GM12878 (cell line): ENCODE data around the gene WNK1. TPM values are rescaled to one million over a fixed set of nuclear protein-coding genes. Genes with fewer than 3 reads are reported as not detected.

ENCODE experiments used
- ATAC-seq: fragments of 200-7000 bp; cut with Tn5 transposase; 3 replicates; pipeline ENCODE4 v1.9.1; 2020; ENCODE audit warnings: mild to moderate bottlenecking, moderate library complexity
- BruUV-seq: library from RNA; stranded (reverse); fragments of 400-500 nt; replicated peaks from 2 replicates; lab custom pipeline; 2021; lab: Mats Ljungman, UMichigan
- CTCF ChIA-PET: fragments of 300-600 bp; sonication (Branson Sonifier 250); formaldehyde crosslinking; extraction: SDS; loops from one replicate; lab custom pipeline; 2021; ENCODE audit warnings: inconsistent platforms; lab: Yijun Ruan, JAX
- POLR2A ChIA-PET: fragments of 350-600 bp; formaldehyde crosslinking; extraction: SDS; loops from one replicate; lab custom pipeline; 2021; ENCODE audit warnings: inconsistent platforms; lab: Charles Lee
- RAD21 ChIA-PET: fragments of 300-600 bp; sonication (Branson Sonifier 250); formaldehyde crosslinking; loops from one replicate; lab custom pipeline; 2023; ENCODE audit warnings: antibody characterized with exemption; ENCODE audit not compliant: unreplicated experiment; lab: Charles Lee
- SMC1A ChIA-PET: fragments of 300-600 bp; sonication (Branson Sonifier 250); formaldehyde crosslinking; loops from one replicate; lab custom pipeline; 2023; ENCODE audit not compliant: unreplicated experiment, uncharacterized antibody; lab: Charles Lee
- DNase-seq: peaks from one replicate; pipeline ENCODE4 v3.0.0-alpha.2; 2011; ENCODE audit warnings: low read depth, low spot score
- FAIRE-seq: peaks from 3 replicates; lab custom pipeline; 2011; peaks lifted over from hg19 to GRCh38; lab: Jason Lieb, UNC
- H2AFZ ChIP-seq: 2 replicates; pipeline ENCODE4 v1.6.0; 2011; ENCODE audit warnings: low read depth, low read length, control low read depth; ENCODE audit not compliant: control insufficient read depth
- H3K27ac ChIP-seq: 2 replicates; pipeline ENCODE4 v1.5.1; 2011; ENCODE audit warnings: control low read depth; ENCODE audit not compliant: control insufficient read depth, insufficient read depth
- H3K27me3 ChIP-seq, 2 experiments: replicated peaks in 1 of 2; 2 replicates each; pipeline versions ENCODE4 v1.6.0 to v1.6.1; 2011; ENCODE audit warnings: low read length in 1 of 2; ENCODE audit not compliant: control insufficient read depth in 2 of 2, insufficient read depth in 2 of 2
- H3K36me3 ChIP-seq, 2 experiments: 2 replicates each; pipeline ENCODE4 v1.5.1; 2011; ENCODE audit warnings: low read length in 1 of 2; ENCODE audit not compliant: control insufficient read depth in 2 of 2, insufficient read depth in 2 of 2
- H3K4me1 ChIP-seq: 2 replicates; pipeline ENCODE4 v1.6.1; 2011; ENCODE audit warnings: mild to moderate bottlenecking, low read length, moderate library complexity, mixed read lengths; ENCODE audit not compliant: control insufficient read depth, insufficient read depth
- H3K4me2 ChIP-seq: 2 replicates; pipeline ENCODE4 v1.6.0; 2011; ENCODE audit warnings: control low read depth; ENCODE audit not compliant: control insufficient read depth, insufficient read depth
- H3K4me3 ChIP-seq: fragments of 200-600 bp; sonication (generic); 2 replicates; pipeline ENCODE4 v1.5.1; 2016
- H3K79me2 ChIP-seq: 2 replicates; pipeline ENCODE4 v1.6.0; 2011; ENCODE audit warnings: low read length; ENCODE audit not compliant: control insufficient read depth, insufficient read depth
- H3K9ac ChIP-seq: 2 replicates; pipeline ENCODE4 v1.8.0; 2011; ENCODE audit warnings: low read length, control low read depth, mixed read lengths; ENCODE audit not compliant: control insufficient read depth, insufficient read depth
- H3K9me3 ChIP-seq: replicated peaks from 3 replicates; pipeline ENCODE4 v1.5.1; 2011; ENCODE audit warnings: mild to moderate bottlenecking, low read length; ENCODE audit not compliant: control insufficient read depth, insufficient read depth
- H4K20me1 ChIP-seq: 2 replicates; pipeline ENCODE4 v1.6.0; 2011; ENCODE audit not compliant: control insufficient read depth, insufficient read depth
- GATAD2B ChIP-seq: fragments of 450-650 bp; conservative IDR thresholded peaks from 2 replicates; pipeline ENCODE4 v1.6.1; 2017; ENCODE audit warnings: low read depth, mild to moderate bottlenecking, moderate library complexity
- HDAC2 ChIP-seq: fragments of 200-600 bp; sonication (generic); IDR thresholded peaks from 2 replicates; pipeline ENCODE4 v1.6.1; 2017
- IKZF1 ChIP-seq: fragments of 450-650 bp; conservative IDR thresholded peaks from 2 replicates; pipeline ENCODE4 v1.6.1; 2017; ENCODE audit warnings: antibody characterized with exemption, mild to moderate bottlenecking
- MLLT1 ChIP-seq: fragments of 450-650 bp; IDR thresholded peaks from 2 replicates; pipeline ENCODE4 v1.6.1; 2016; ENCODE audit warnings: mild to moderate bottlenecking
- MYC ChIP-seq: IDR thresholded peaks from 2 replicates; pipeline ENCODE4 v1.6.1; 2011; ENCODE audit warnings: mild to moderate bottlenecking, low read length, moderate library complexity, inconsistent platforms; ENCODE audit not compliant: insufficient read depth, insufficient replicate concordance, insufficient read length, severe bottlenecking
- NBN ChIP-seq: fragments of 450-650 bp; IDR thresholded peaks from 2 replicates; pipeline ENCODE4 v1.6.1; 2016
- NFYB ChIP-seq: IDR thresholded peaks from 2 replicates; pipeline ENCODE4 v1.6.1; 2011; ENCODE audit warnings: low read depth, mild to moderate bottlenecking, low read length, improper control_type of control experiment, moderate library complexity; ENCODE audit not compliant: insufficient read depth
- POLR2A ChIP-seq: IDR thresholded peaks from 2 replicates; pipeline ENCODE4 v1.6.1; 2011; ENCODE audit warnings: low read depth, mild to moderate bottlenecking, low read length
- RELA ChIP-seq: fragments of 450-650 bp; IDR thresholded peaks from 2 replicates; pipeline ENCODE4 v1.8.0; 2014; ENCODE audit warnings: borderline replicate concordance; ENCODE audit not compliant: partially characterized antibody
- ZNF207 ChIP-seq: fragments of 450-650 bp; IDR thresholded peaks from 2 replicates; pipeline ENCODE4 v1.6.1; 2014; ENCODE audit warnings: antibody characterized with exemption, mild to moderate bottlenecking, borderline replicate concordance
- ZNF217 ChIP-seq: fragments of 450-650 bp; IDR thresholded peaks from 2 replicates; pipeline ENCODE4 v1.6.1; 2017; ENCODE audit warnings: antibody characterized with exemption, mild to moderate bottlenecking
- WGBS: methylation state at CpG from one replicate; pipeline ENCODE4 v1.1.6; 2016; ENCODE audit warnings: low lambda C conversion rate; ENCODE audit not compliant: insufficient replicate concordance, insufficient coverage; ENCODE audit errors: missing lambda C conversion rate; 5-methylcytosine and 5-hydroxymethylcytosine counted together
- in situ Hi-C: fragments of 300-500 bp; cut with MboI; formaldehyde crosslinking; loops from 9 replicates; pipeline ENCODE4 v1.14.3; 2018; ENCODE audit warnings: mixed read lengths
- intact Hi-C: fragments of 100-400 bp; cut with micrococcal nuclease; formaldehyde crosslinking; loops from one replicate; pipeline ENCODE4 v1.14.2; 2022; ENCODE audit not compliant: unreplicated experiment
- polyA plus RNA-seq, 11 experiments: library from polyadenylated mRNA; depleted of rRNA in 4 of 11; unstranded in 6 of 11; stranded (reverse) in 5 of 11; fragments of >200 nt; fragmentation: Nextera tagmentation in 4 of 11; fragmentation: Illumina TruSeq in 1 of 11; extraction: Ambion mirVana in 4 of 11; extraction: Trizol in 1 of 11; gene quantifications; 1 replicate in 1 of 11; 2 replicates in 10 of 11; pipeline versions ENCODE4 v1.2.1 to v1.2.3, GENCODE V29; 2011 to 2016; ENCODE audit warnings: inconsistent platforms in 2 of 11, missing spikeins in 2 of 11, low read depth in 1 of 11
- total RNA-seq, 4 experiments: library from RNA; depleted of rRNA in 3 of 4; stranded (reverse); fragments of >200 nt in 3 of 4; fragmentation: Illumina TruSeq in 1 of 4; extraction: Trizol in 1 of 4; gene quantifications; 2 replicates each; pipeline versions ENCODE4 v1.2.1 to v1.2.3, GENCODE V29; 2013 to 2021
- TF ChIP-seq, protein P1 (sequence below): fragments of 450-650 bp; IDR thresholded peaks from 2 replicates; pipeline ENCODE4 v1.6.1; 2017; ENCODE audit warnings: mild to moderate bottlenecking, moderate library complexity
- TF ChIP-seq, protein P2 (sequence below): fragments of 450-650 bp; formaldehyde crosslinking; IDR thresholded peaks from 2 replicates; pipeline ENCODE4 v1.4.0; 2022; ENCODE audit warnings: mild to moderate bottlenecking, moderate library complexity
- TF ChIP-seq, protein P3 (sequence below): fragments of 450-650 bp; IDR thresholded peaks from 2 replicates; pipeline ENCODE4 v1.6.1; 2014; ENCODE audit warnings: mild to moderate bottlenecking

The WNK1 gene
- total and polyA plus RNA-seq, 10 of the 15 experiments (the other 5 are each of a cell fraction or from before 2014, with no cell fraction given): 9.6 to 151 (median 86.6) TPM

GRCh38 chr12:759628-760027 lies 7.2 kb downstream of the WNK1 start:
- ChIA-PET POLR2A (interaction anchor here (0.6 to 3.0 kb wide), 13 partner anchors 9 to 145 kb away, joined by 3 to 15 read pairs (median 4); partner anchors contain the start of gene WNK1), RAD21 (interaction anchor here (0.6 to 3.9 kb wide), 15 partner anchors 9 to 146 kb away, joined by 3 to 29 read pairs (median 4); no protein-coding TSS in a partner anchor), SMC1A (interaction anchor here (1.0 to 7.1 kb wide), 22 partner anchors 9 to 183 kb away, joined by 3 to 73 read pairs (median 6); partner anchors contain the start of gene WNK1), CTCF (interaction anchor here (0.7 to 6.3 kb wide), 12 partner anchors 10 to 183 kb away, joined by 3 to 64 read pairs (median 4); no protein-coding TSS in a partner anchor)
- FAIRE-seq: no peak
- H2AFZ ChIP-seq: no peak overlapping the region
- no peaks in the 10 kb centered on the region; the same call in none of the 2 replicates for H4K20me1 ChIP-seq
- intact Hi-C loops: loop anchor here (2.0 to 5.0 kb wide), 3 partner anchors 33 to 189 kb away; partner anchors contain the start of gene RAD52
- ATAC-seq: peak; percentile 33; the same call in 2 of the 3 replicates
- WGBS: 58% methylated on average over 1 of the region's 1 CpG
- DNase-seq: no peak
- no TSS peak for BruUV-seq
- H3K4me3 ChIP-seq: peak overlapping the region; percentile 45
- H3K79me2 ChIP-seq: peaks cover 95% of the 10 kb centered on the region
- peak overlapping the region; percentile 55; the same call in 1 of the 2 replicates for H3K4me2 ChIP-seq
- H3K9me3 ChIP-seq: peaks cover 2% of the 10 kb centered on the region; the same call in 2 of the 3 replicates
- no peak overlapping the region for H3K27ac ChIP-seq
- in situ Hi-C loops: no loop called here
- no peaks in the 10 kb centered on the region for H3K27me3 ChIP-seq
- peaks cover 0 to 17% of the 10 kb centered on the region in 2 experiments; a peak in 3 of 4 replicates for H3K36me3 ChIP-seq
- H3K9ac ChIP-seq: peak overlapping the region; percentile 40
- no peaks in the 10 kb centered on the region; the same call in 1 of the 2 replicates for H3K4me1 ChIP-seq
- TF ChIP-seq IKZF1: no peak
- TF ChIP-seq, protein P1, sequence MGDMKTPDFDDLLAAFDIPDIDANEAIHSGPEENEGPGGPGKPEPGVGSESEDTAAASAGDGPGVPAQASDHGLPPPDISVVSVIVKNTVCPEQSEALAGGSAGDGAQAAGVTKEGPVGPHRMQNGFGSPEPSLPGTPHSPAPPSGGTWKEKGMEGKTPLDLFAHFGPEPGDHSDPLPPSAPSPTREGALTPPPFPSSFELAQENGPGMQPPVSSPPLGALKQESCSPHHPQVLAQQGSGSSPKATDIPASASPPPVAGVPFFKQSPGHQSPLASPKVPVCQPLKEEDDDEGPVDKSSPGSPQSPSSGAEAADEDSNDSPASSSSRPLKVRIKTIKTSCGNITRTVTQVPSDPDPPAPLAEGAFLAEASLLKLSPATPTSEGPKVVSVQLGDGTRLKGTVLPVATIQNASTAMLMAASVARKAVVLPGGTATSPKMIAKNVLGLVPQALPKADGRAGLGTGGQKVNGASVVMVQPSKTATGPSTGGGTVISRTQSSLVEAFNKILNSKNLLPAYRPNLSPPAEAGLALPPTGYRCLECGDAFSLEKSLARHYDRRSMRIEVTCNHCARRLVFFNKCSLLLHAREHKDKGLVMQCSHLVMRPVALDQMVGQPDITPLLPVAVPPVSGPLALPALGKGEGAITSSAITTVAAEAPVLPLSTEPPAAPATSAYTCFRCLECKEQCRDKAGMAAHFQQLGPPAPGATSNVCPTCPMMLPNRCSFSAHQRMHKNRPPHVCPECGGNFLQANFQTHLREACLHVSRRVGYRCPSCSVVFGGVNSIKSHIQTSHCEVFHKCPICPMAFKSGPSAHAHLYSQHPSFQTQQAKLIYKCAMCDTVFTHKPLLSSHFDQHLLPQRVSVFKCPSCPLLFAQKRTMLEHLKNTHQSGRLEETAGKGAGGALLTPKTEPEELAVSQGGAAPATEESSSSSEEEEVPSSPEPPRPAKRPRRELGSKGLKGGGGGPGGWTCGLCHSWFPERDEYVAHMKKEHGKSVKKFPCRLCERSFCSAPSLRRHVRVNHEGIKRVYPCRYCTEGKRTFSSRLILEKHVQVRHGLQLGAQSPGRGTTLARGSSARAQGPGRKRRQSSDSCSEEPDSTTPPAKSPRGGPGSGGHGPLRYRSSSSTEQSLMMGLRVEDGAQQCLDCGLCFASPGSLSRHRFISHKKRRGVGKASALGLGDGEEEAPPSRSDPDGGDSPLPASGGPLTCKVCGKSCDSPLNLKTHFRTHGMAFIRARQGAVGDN: no peak
- TF ChIP-seq NFYB: no peak
- TF ChIP-seq NBN: peak; percentile 29; the same call in 1 of the 2 replicates
- TF ChIP-seq, protein P2, sequence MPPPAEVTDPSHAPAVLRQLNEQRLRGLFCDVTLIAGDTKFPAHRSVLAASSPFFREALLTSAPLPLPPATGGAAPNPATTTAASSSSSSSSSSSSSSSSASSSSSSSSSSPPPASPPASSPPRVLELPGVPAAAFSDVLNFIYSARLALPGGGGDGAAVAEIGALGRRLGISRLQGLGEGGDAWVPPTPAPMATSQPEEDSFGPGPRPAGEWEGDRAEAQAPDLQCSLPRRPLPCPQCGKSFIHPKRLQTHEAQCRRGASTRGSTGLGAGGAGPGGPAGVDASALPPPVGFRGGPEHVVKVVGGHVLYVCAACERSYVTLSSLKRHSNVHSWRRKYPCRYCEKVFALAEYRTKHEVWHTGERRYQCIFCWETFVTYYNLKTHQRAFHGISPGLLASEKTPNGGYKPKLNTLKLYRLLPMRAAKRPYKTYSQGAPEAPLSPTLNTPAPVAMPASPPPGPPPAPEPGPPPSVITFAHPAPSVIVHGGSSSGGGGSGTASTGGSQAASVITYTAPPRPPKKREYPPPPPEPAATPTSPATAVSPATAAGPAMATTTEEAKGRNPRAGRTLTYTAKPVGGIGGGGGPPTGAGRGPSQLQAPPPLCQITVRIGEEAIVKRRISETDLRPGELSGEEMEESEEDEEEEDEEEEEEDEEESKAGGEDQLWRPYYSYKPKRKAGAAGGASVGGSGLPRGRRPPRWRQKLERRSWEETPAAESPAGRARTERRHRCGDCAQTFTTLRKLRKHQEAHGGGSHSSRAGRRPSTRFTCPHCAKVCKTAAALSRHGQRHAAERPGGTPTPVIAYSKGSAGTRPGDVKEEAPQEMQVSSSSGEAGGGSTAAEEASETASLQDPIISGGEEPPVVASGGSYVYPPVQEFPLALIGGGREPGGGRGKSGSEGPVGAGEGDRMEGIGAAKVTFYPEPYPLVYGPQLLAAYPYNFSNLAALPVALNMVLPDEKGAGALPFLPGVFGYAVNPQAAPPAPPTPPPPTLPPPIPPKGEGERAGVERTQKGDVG (CRISPR knock-in tag): no peak
- TF ChIP-seq MYC: no peak
- TF ChIP-seq POLR2A: no peak
- peak; percentile 61; the same call in 1 of the 2 replicates for TF ChIP-seq ZNF217
- TF ChIP-seq, protein P3, sequence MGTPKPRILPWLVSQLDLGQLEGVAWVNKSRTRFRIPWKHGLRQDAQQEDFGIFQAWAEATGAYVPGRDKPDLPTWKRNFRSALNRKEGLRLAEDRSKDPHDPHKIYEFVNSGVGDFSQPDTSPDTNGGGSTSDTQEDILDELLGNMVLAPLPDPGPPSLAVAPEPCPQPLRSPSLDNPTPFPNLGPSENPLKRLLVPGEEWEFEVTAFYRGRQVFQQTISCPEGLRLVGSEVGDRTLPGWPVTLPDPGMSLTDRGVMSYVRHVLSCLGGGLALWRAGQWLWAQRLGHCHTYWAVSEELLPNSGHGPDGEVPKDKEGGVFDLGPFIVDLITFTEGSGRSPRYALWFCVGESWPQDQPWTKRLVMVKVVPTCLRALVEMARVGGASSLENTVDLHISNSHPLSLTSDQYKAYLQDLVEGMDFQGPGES: no peak
- TF ChIP-seq HDAC2: no peak
- TF ChIP-seq RELA: no peak
- no peak for TF ChIP-seq ZNF207
- no peak for TF ChIP-seq GATAD2B
- TF ChIP-seq MLLT1: peak; percentile 5; the same call in 1 of the 2 replicates
